Ishikawa (cell line): ENCODE data around the gene ERG.

Experiments
- FOXM1 ChIP-seq: IDR thresholded peaks from 2 replicates; pipeline ENCODE4 v1.6.1; 2012; ENCODE audit warnings: low read depth, borderline replicate concordance
- REST ChIP-seq: IDR thresholded peaks from 2 replicates; pipeline ENCODE4 v1.6.1; 2012; ENCODE audit warnings: low read depth, mild to moderate bottlenecking
- ZBTB7A ChIP-seq: IDR thresholded peaks from 2 replicates; pipeline ENCODE4 v1.6.1; 2012; ENCODE audit warnings: low read depth

GRCh38 chr21:38337793-38338192, 160.5 kb downstream of the ERG start:
- no peak for TF ChIP-seq REST
- TF ChIP-seq ZBTB7A, result no peak
- no peak for TF ChIP-seq FOXM1
